Forelimb muscle (tissue), 1 donor: ENCODE data around the gene ZNF653. TPM values are rescaled to one million over a fixed set of nuclear protein-coding genes. Genes with fewer than 3 reads are reported as not detected.

Source experiments
- DNase-seq: peaks from one replicate; pipeline ENCODE4 v3.0.0-alpha.2; 2013; ENCODE audit warnings: low read depth
- polyA plus RNA-seq: library from polyadenylated mRNA; unstranded; fragments of 120-200 nt; gene quantifications from one replicate; pipeline ENCODE4 v1.2.1, GENCODE V29; 2013; ENCODE audit not compliant: insufficient read length

The ZNF653 gene, protein sequence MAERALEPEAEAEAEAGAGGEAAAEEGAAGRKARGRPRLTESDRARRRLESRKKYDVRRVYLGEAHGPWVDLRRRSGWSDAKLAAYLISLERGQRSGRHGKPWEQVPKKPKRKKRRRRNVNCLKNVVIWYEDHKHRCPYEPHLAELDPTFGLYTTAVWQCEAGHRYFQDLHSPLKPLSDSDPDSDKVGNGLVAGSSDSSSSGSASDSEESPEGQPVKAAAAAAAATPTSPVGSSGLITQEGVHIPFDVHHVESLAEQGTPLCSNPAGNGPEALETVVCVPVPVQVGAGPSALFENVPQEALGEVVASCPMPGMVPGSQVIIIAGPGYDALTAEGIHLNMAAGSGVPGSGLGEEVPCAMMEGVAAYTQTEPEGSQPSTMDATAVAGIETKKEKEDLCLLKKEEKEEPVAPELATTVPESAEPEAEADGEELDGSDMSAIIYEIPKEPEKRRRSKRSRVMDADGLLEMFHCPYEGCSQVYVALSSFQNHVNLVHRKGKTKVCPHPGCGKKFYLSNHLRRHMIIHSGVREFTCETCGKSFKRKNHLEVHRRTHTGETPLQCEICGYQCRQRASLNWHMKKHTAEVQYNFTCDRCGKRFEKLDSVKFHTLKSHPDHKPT
- polyA plus RNA-seq, result 6.0 TPM

DNA sequence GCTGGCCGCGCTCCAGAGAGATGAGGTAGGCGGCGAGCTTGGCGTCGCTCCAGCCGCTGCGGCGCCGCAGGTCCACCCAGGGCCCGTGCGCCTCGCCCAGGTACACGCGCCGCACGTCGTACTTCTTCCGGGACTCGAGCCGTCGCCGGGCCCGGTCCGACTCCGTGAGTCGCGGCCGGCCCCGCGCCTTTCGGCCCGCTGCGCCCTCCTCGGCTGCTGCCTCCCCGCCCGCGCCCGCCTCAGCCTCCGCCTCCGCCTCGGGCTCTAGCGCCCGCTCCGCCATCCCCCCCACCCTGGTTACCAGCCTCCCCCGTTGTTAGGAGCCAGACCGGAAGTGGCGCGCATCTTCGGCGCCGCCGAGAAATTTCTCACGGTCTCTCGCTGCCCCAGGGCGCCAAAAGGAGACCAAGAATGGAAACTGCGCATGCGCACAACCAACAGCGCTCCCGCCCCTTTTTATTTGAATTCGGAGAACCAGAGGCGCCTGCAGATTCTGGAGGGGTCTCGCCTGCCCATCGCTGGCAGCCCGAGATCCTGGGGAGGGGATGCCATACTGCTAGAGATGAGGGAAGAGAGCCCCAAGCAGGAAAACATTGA is at the start of gene ZNF653:
ZNF653 (minus strand) TSS at position 336 of the 597 bp plus-strand sequence; CDS start at position 283, 53 bp downstream.
- DNase-seq, result peak; percentile 87

DNA sequence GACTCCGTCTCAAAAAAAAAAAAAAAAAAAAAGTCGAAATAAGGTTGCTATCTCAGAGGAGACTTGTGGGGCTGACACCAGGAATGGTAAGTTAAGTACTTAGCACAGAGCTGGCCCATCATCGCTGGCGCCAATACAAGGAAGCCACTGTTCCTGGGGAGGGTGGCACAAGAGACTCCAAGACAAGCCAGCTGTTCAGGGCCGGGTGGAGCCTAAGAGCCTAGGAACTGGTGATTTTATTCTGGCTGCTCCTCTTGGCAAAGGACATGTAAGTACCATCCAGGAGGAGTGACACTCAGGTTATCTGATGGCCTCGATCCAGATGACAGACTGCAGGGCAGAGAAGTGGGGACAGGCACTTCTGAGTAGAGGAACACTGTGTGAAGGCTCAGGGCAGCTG is 49.6 kb upstream of the ZNF653 start:
- DNase-seq, result no peak

DNA sequence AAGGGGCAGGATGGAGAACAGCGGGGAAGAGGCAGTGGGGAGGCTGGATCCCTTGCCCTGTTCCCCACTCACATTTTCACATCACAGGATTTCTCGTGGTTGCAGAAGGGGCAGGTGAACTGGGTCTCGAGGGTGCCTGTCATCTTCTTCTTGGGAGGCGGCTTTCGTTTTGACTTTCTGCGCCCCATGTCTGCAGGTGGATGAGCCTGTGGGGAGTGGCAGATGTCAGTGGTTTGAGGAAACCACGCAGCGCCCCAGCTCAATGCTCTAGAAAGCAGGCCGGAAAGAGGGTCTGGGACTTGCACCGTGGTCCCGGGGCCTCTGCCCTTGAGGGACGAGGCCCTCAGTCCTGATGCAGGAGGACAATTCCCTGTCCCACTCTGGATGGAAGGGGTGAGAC is 48.5 kb upstream of the ZNF653 start:
- DNase-seq, result no peak

DNA sequence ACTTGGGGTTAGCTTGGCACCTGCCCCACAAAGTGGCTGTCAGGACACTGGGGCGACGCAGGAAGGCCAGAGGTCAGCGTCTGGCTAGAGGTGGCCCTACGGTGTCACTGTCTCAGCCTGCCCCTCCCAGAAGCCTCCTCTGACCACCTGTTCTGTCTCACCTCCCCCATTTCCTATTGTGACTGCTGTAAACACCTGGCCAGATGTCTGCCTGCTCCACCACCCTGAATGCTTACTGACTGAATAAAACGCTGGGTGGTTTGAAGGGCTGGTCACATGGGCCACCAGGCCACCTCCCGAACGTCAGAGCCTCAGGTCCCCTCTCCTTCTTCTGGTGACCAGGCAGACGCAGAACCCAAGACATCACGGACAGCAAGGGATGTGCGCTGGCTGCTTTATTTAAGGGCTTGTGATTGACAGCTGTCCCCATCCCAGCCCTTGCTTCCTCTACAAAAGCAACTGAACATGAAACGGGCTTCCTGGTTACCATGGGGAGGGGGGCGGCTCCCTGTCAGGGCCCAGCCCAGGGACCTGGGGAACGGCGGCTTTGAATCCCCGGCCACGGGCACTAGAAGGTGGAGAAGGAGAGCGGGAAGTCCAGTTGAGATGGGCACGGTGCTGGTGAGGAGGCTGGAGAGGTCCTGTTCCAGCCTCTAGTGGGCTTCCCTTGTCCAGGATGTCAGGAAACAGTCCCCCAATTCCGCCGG is 47.2 kb upstream of the ZNF653 start:
- no peak for DNase-seq

DNA sequence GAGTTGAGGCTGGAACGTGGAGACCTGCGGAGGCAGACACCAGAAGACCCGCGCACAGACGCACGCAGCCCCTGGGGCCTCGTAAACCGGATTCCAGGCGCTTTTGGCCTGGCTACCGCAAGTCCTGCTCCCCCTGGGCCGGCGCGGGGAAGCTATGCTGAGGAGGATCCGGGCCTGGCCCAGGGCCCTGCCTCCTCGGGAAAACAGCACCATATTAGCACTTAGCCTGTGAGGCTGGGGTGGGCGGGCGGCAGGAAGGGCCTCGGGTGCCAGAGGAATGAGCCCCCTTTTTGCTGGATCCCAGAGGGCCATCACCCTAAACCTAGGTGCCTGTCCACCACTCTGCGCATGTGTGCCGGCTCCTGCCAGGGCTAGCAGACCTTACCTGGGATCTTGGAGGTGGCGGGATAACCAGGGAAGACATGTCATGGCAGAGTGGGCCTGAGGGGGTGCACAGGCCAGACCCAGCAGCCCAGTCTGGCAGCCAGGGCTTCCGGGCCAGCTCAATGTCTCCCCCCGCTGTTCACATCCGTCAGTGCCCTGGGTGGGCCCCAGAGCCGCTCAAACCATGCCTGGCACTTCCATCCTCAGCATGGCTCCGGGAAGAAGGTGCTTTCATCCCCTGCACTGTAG is 46.1 kb upstream of the ZNF653 start:
- DNase-seq, result no peak

DNA sequence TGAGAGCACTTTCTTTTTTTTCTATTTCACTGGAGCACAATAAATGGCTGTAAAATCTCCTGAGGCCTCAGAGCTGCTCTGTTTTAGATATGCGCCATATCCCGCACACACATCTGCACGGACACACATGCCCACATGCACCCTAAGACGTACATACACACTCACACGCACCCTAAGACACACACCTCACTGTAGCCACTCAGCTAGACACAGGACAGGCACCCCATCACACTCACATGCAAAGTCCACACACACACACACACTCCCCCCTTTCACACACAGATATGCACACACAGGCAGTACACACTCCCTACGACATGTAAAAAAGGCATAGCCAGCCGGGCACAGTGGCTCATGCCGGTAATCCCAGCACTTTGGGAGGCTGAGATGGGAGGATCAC is 44.6 kb upstream of the ZNF653 start:
- DNase-seq, result no peak

DNA sequence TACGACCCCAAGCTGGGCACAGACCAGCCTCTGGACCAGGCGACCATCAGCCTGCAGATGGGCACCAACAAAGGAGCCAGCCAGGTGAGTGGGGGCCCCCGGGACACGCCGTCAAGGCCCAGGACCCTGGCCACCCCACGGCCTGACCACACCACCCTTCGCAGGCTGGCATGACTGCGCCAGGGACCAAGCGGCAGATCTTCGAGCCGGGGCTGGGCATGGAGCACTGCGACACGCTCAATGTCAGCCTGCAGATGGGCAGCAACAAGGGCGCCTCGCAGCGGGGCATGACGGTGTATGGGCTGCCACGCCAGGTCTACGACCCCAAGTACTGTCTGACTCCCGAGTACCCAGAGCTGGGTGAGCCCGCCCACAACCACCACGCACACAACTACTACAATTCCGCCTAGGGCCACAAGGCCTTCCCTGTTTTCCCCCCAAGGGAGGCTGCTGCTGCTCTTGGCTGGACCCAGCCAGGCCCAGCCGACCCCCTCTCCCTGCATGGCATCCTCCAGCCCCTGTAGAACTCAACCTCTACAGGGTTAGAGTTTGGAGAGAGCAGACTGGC is 43.8 kb upstream of the ZNF653 start:
- no peak for DNase-seq

DNA sequence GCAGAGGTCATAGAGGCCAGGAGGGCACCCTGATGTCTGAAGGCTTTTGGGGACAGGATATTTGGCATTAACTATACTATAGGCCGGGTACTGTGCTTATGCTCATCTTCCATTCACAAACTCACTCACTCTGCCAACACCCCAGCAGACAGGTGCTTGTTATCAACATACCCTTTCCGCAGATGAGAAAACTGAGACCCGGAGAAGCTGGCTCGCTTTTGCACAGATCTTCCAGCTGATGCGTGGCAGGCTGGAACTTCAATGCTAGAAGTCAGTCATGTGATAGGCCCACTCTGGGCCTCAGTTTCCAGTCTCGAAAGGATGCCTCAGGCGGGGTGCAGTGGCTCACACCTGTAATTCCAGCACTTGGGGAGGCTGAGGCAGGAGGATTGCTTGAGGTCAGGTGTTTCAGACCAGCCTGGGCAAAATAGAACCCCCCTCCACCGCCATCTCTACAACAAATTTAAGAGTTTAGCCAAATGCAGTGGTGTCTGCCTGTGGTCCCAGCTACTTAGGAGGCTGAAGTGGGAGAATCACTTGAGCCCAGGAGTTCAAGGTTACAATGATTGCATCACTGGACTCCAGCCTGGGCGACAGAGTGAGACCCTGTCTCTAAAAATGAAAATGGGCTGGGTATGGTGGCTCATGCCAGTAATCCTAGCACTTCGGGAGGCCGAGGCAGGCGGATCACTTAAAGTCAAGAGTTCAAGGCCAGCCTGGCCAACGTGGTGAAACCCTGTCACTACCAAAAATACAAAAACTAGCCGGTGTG is 42.5 kb upstream of the ZNF653 start:
- DNase-seq, result no peak

DNA sequence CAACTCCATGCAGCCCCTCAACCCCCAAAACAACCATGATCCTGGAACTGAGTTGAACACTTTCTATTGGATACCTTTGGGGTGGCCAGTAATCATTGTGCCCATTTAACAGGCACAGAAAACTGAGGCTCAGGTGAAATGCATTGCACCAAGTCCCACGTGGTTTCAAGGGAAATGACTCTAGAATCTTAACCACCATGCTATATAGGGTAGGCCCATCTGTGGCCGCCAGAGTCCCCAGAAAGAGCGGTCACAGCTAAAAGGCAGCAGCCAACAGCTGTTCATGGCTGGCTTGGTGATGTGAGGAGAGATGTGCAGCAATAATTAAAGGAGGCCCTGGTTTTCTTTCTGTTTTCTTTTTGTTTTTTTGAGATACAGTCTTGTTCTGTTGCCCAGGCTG is 35.6 kb upstream of the ZNF653 start:
- DNase-seq, result no peak

DNA sequence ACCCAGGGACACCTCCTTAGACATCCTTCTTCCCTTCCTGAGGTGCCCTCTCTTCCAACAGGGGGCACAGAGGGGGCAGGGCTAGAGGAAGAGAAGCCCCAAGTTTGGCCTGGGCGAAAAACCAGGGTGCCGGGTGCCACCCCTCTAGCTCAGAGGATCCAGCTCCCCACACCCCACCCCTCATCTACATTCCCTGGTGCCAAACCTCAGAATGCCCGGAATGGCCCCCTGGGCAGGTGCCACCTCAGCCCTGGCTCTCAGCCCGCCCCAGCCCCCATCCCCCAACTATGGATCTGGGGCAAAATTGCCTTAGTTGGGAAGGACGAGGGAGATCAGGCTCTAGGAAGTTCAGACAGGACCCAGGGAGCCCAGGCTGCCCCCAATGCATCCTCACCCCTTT is 35.0 kb upstream of the ZNF653 start:
- no peak for DNase-seq

DNA sequence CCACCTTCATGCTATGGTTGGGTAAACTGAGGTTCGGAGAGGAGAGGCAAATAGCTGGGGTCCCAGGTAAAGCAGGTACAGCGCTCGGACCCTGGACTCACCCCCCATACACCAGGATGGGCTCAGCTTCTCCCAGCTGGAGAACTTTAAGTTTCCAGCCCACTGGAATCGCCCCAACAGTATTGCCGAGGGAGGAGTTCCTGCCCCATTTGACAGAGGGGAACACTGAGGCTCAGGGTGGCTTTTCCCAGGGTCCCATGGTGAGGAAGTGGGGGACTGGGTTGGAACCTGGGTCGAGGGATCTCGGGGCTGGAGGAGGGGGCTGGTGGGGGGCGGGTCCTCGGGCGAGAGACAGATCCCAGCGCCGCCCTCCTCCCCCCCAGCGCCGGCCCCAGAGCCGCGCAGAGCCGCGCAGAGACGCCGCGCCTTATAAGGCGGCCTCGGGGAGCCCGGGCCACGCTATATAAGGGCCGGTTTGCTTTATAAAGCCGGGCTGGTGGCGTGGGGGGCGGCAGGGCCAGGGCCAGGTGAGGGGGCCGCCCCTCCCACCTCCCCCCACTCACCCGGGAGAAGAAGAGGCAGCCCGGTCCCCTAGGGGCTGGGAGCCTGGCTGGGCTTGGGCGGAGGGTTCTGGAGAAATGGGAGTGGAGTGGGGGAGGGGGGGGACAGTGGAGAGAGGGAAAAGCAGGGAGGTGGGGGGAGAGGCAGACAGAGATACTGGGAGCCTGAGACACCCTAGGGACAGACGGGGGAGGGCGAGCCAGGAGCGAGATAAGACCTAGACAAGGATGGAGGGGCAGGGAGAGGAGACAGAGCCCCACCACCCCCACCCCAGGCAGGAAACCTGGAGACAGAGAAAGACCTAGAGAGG is 34.1 kb upstream of the ZNF653 start:
- no peak for DNase-seq

DNA sequence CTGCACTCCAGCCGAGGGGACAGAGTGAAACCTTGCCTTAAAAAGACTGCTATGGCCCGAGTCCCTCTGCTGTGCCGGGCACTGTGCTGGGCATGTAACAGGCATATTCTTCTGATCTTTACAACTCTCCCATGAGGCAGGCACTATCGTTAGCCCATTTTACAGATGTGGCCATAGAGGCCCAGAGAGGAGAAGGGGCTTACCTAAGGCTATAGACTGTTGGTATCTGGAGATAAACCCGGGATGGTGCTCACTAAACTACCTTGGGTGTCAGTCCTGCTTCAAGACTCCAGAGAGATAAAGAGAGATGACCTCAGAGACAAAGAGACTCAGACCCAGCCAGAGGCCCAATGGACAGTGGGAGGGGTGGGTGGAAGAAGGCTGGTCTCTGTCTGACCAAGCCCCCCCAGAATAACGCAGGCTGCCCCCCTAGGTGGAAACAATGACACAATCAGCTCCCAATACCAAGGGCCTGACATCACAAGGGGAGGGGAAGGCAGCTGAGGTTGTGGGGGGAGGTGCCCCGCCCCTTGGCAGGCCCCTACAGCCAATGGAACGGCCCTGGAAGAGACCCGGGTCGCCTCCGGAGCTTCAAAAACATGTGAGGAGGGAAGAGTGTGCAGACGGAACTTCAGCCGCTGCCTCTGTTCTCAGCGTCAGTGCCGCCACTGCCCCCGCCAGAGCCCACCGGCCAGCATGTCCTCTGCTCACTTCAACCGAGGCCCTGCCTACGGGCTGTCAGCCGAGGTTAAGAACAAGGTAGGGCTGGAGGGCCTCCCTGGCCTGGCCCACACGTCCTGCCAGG is 32.8 kb upstream of the ZNF653 start, which contains the start of gene CNN1:
CNN1 (plus strand) TSS at position 620 of the 805 bp plus-strand sequence; CDS start at position 697, 77 bp downstream.
- DNase-seq, result no peak

DNA sequence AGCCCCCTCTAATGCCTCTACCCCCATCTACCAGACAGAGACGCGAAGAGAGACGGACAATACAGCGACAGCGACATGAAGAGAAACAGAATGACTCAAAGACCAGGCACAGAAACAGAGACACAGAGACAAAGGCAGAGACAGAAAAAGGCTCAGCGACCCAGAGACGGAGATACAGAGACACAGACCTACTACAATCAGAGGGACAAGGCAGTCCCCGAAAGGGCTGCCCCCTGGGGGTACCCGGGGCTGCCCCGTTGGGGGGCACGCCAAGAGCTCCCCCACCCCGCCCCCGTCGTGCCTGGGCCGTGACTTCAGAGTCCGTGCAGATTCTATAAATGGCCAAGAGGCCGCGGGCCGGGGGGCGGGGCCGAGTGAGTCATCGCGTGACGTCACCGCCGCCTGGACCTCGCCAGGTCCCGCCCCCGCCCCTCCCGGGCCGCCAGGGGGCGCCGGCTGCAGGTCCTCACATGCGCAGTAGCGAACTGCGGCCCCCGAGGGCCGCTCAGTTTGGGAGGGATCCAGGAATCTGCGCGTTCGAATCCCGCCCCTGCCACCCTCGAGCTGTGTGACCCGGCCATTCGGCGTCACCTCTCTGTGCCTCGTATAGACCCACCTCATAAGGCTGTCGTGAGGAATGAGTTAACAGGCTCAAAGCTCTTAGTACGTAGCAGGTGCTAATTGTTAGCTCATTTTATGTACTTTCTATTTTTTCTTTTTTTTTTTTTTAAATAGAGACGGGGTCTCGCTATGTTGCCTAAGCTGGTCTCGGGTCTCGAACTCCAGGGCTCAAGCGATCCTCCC is 30.4 kb upstream of the ZNF653 start:
- DNase-seq, result no peak

DNA sequence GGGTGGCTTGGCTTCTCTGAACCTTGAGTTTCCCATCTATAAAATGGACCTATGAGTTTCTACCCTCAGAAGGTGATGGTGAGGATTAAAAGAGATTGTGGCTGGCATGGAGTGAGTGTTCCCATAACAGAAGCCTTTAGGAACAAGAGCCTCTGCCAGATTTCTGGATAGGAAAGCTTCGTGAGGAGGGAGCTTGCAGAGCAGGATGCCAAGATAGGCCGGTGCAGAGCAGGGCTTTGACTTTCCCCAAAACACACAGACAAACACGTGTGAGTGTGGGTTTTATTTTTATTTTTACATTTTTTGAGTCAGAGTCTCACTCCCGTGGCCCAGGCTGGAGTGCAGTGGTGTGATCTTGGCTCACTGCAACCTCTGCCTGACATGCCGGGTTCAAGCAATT is 29.3 kb upstream of the ZNF653 start:
- DNase-seq, result no peak

DNA sequence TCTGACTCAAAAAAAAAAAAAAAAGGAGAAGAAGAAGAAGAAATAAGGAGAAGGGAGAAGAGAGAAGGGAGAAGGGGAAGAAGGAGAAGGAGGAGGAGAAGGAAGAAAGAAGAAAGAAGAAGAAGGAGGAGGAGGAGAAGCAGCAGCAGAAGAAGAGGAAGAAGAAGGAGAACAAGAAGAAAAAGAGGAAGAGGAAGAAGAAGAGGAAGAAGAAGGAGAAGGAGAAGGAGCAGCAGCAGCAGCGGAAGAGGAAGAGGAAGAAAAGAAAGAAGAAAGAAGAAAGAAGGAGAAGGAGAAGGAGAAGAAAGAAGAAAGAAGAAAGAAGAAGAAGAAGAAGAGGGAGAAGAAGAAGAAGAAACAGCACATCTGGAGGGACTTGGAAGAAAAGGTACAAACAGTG is 28.9 kb upstream of the ZNF653 start:
- DNase-seq, result no peak

DNA sequence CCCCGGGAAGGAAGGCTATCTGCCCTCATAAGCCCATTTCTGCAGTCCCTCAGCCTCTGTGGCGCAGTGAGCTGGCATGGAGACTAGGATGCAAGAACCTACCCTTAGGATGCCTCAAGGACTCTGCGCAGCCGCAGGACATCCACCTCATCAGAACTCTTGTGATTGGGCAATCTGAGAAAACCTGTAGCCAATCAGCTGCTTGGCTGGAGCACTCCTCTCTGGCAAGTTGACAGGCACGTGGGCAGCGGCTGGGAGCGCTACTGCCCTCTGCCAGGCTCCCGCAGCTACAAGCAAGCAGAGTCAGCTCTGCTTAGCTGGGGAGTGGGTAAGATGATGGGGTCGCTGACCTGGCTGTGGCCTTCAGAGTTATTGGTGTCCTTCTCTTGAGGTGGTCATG is 24.8 kb upstream of the ZNF653 start:
- DNase-seq, result no peak

DNA sequence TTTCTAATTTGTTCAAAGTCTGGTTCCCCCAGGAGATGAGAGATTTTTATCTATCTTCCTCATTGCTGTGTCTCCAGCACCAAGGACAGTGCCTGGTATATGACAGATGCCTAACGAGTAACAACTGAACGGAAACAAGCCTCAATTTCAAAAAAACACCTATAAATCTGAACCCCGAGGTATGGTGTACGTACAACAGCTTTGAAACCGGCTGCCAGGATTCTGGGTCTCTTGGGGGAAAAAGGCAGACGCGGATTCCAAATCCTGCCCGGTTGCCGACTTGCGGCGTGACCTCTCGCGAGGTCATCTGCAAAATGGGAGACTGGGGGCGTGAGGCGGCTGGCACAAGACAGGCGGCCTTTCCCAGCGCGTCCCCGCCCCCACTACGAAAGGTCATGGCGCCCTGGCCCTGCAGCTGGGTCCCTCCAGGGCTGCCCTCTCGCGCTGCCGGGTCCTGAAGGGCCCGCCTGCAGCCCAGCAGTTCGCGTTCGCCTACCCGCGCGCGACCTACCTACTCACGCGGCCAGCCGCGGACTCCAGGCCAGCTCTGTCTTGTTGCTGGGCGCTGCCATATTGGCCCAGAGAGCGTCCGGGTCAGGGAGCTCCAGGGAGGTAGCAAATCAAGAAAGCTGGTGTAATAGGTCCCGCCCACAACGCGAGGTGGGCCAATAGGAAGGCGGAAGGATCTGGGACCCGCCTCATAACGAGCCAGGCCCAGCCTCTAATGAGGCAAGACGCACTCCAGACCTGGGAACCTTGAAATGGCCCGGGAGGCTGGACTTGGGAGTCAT is 23.1 kb upstream of the ZNF653 start, which contains the start of gene ECSIT:
ECSIT (minus strand) TSS at position 584 of the 791 bp plus-strand sequence. CDS start 9,964 bp downstream, outside the sequence.
- peak; percentile 92 for DNase-seq
